GM19467 (cell line): ENCODE data around the gene GSG1L.

Experiments
- ATAC-seq: cut with Tn5 transposase; IDR thresholded peaks from one replicate; pipeline ENCODE4 v1.9.1; 2021; ENCODE audit warnings: mild to moderate bottlenecking, moderate library complexity; ENCODE audit not compliant: unreplicated experiment

The GSG1L gene

GRCh38 chr16:28092721-28093384 lies 29.3 kb upstream of the GSG1L start:
- no peak for ATAC-seq

GRCh38 chr16:28091656-28092055 lies 28.1 kb upstream of the GSG1L start:
- no peak for ATAC-seq

- ATAC-seq, result no peak
Observed at GRCh38 chr16:28090646-28091377, 27.3 kb upstream of the GSG1L start.

- ATAC-seq, result no peak
Observed at GRCh38 chr16:28089992-28090365, 26.5 kb upstream of the GSG1L start.

- ATAC-seq, result no peak
Observed at GRCh38 chr16:28089205-28089991, 25.9 kb upstream of the GSG1L start.

GRCh38 chr16:28087675-28088300 lies 24.3 kb upstream of the GSG1L start:
- ATAC-seq, result no peak

- ATAC-seq, result no peak
Observed at GRCh38 chr16:28087140-28087660, 23.7 kb upstream of the GSG1L start.

- ATAC-seq, result no peak
Observed at GRCh38 chr16:28086186-28087139, 22.9 kb upstream of the GSG1L start.

GRCh38 chr16:28085389-28086171 lies 22.1 kb upstream of the GSG1L start:
- ATAC-seq, result no peak

- no peak for ATAC-seq
Observed at GRCh38 chr16:28084209-28084608, 20.7 kb upstream of the GSG1L start.

GRCh38 chr16:28082624-28083023 lies 19.1 kb upstream of the GSG1L start:
- ATAC-seq, result no peak

- no peak for ATAC-seq
Observed at GRCh38 chr16:28081391-28081968, 18.0 kb upstream of the GSG1L start.

- no peak for ATAC-seq
Observed at GRCh38 chr16:28078261-28078660, 14.7 kb upstream of the GSG1L start.

- ATAC-seq, result no peak
Observed at GRCh38 chr16:28073836-28074235, 10.3 kb upstream of the GSG1L start.

- no peak for ATAC-seq
Observed at GRCh38 chr16:28072087-28072486, 8.6 kb upstream of the GSG1L start.

- ATAC-seq, result no peak
Observed at GRCh38 chr16:28069971-28070794, 6.7 kb upstream of the GSG1L start.

GRCh38 chr16:28068976-28069375 lies 5.5 kb upstream of the GSG1L start:
- ATAC-seq, result no peak
